Fibroblast of upper back skin (primary cell): ENCODE data around the gene CCL16.

ENCODE experiments used
- DNase-seq: peaks from one replicate; pipeline ENCODE4 v3.0.0-alpha.2; 2013

CCL16 gene

GRCh38 chr17:35934760-35935159 lies 46.5 kb downstream of the CCL16 start:
- DNase-seq: no peak

- peak; percentile 52 for DNase-seq
Measured at GRCh38 chr17:35932586-35932985, 48.7 kb downstream of the CCL16 start.

GRCh38 chr17:35931794-35932425 lies 49.4 kb downstream of the CCL16 start:
- peak; percentile 47 for DNase-seq

- peak; percentile 51 for DNase-seq
Measured at GRCh38 chr17:35930211-35931065, 50.9 kb downstream of the CCL16 start, which contains the start of gene RDM1. Gene RDM1, minus strand, starts transcription at chr17:35930773. Its CDS starts 46 bp downstream, at chr17:35930727.

- no peak for DNase-seq
Measured at GRCh38 chr17:35927714-35928113, 53.6 kb downstream of the CCL16 start.
